Measurements from ENCODE around the gene TBC1D10A. TPM values are rescaled to one million over a fixed set of nuclear protein-coding genes. Genes with fewer than 3 reads are reported as not detected.

TBC1D10A gene
- 3.9 and 7.8 TPM in 2 replicates for total RNA-seq

GRCh38 chr22:30326706-30327362, at the start of gene TBC1D10A:
Gene TBC1D10A, minus strand, starts transcription at chr22:30326941. Its CDS starts 60 bp downstream, at chr22:30326881.

GRCh38 chr22:30356449-30357235, 29.9 kb upstream of the TBC1D10A start, which contains the start of the genes CCDC157 and SF3A1:
Gene CCDC157, plus strand, starts transcription at chr22:30357007. Its CDS starts 8,994 bp downstream, at chr22:30366001.
Gene SF3A1, minus strand, starts transcription at chr22:30356894. Its CDS starts 102 bp downstream, at chr22:30356792.

GRCh38 chr22:30289141-30289979, 37.4 kb downstream of the TBC1D10A start, which contains the start of gene CASTOR1:
Gene CASTOR1, minus strand, starts transcription at chr22:30289505. Its CDS starts 8 bp downstream, at chr22:30289497.

GRCh38 chr22:30266445-30267381, 60.0 kb downstream of the TBC1D10A start, which contains the start of gene OSM:
Gene OSM, minus strand, starts transcription at chr22:30266851. Its CDS starts 52 bp downstream, at chr22:30266799.

GRCh38 chr22:30245985-30246813, 80.5 kb downstream of the TBC1D10A start, which contains the start of gene LIF:
Gene LIF, minus strand, starts transcription at chr22:30246759. Its CDS starts 64 bp downstream, at chr22:30246695.

Other genes starting within 250 kb of the TBC1D10A start
- not detected in 2 replicates for gene HORMAD2, start 246.5 kb downstream of the TBC1D10A start, total RNA-seq
- gene LIF, start 80.2 kb downstream of the TBC1D10A start, total RNA-seq, result 0.32 and 1.2 TPM in 2 replicates
- gene OSM, start 60.1 kb downstream of the TBC1D10A start, total RNA-seq, result not detected in 2 replicates
- 4.5 and 9.1 TPM in 2 replicates for gene CASTOR1, start 37.4 kb downstream of the TBC1D10A start, total RNA-seq
- 12.7 and 34.5 TPM in 2 replicates for gene SF3A1, start 30.0 kb upstream of the TBC1D10A start, total RNA-seq
- gene CCDC157, start 30.1 kb upstream of the TBC1D10A start, total RNA-seq, result 0.76 and 1.6 TPM in 2 replicates
- gene RNF215, start 60.5 kb upstream of the TBC1D10A start, total RNA-seq, result 18.8 and 19.5 TPM in 2 replicates
- gene SEC14L2, start 70.1 kb upstream of the TBC1D10A start, total RNA-seq, result 20.4 and 30.2 TPM in 2 replicates
- gene MTFP1, start 98.8 kb upstream of the TBC1D10A start, total RNA-seq, result 62.7 and 76.9 TPM in 2 replicates
- gene SEC14L3, start 145.1 kb upstream of the TBC1D10A start, total RNA-seq, result not detected in 2 replicates
- gene SEC14L4, start 178.8 kb upstream of the TBC1D10A start, total RNA-seq, result not detected in 2 replicates
- gene SEC14L6, start 219.8 kb upstream of the TBC1D10A start, total RNA-seq, result under 0.01 TPM in 2 replicates
- not detected in 2 replicates for gene GAL3ST1, start 247.7 kb upstream of the TBC1D10A start, total RNA-seq

Measured in epithelial cell of umbilical artery (primary cell).